HL-60/S4 treated with retinoic acid at 250 ng/mL for 4 days and 3 days (cell line): ENCODE measurements around the gene LILRA5.
"Not testable (repeated sequence)": the region's sequence is repeated elsewhere in the genome, so short reads cannot be mapped to it uniquely, and the experiment has no call there.

Experiments
- in situ Hi-C: fragments of 300-500 bp; cut with MboI; formaldehyde crosslinking; loops from 2 replicates; pipeline ENCODE4 v1.7.0; 2022; ENCODE audit warnings: low sequenced_read_pairs

LILRA5 gene

DNA sequence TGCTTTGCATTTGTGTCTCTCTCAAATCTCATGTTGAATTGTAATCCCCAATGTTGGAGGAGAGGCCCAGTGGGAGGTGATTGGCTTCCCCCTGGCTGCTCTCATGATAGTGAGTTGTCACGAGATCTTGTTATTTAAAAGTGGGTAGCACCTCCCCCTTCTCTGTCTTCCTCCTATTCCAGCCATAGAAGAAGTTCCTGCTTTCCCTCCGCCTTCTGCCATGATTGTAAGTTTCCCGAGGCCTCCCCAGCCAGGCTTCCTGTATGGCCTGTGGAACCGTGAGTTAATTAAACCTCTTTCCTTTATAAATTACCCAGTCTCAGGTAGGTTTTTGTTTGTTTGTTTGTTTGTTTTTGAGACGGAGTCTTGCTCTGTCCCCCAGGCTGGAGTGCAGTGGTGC, 22.2 kb upstream of the LILRA5 start:
- in situ Hi-C loops = no loop called here

- in situ Hi-C loops = no loop called here
Observed at GRCh38 chr19:54333586-54334298, 20.8 kb upstream of the LILRA5 start.

DNA sequence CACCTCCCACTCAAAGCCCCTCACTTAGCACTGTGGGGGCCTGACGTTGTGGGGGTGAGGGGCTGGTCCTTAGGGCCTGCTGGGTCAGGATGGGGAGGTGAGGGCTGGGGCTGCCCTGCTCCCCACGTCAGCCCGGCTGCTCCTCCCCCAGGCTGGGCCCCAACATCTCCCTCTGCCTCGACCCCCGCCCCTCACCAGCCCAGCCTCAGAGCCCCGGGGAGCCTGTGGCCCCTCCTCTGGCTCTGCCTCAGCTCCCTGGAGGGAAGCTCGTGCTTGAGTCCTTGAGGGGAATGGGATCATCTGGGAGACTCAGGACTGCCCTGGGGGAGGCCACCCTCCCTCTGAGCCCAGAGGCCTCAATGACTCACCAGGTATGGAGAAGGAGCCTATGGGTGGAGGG, 19.2 kb upstream of the LILRA5 start:
- in situ Hi-C loops = no loop called here

DNA sequence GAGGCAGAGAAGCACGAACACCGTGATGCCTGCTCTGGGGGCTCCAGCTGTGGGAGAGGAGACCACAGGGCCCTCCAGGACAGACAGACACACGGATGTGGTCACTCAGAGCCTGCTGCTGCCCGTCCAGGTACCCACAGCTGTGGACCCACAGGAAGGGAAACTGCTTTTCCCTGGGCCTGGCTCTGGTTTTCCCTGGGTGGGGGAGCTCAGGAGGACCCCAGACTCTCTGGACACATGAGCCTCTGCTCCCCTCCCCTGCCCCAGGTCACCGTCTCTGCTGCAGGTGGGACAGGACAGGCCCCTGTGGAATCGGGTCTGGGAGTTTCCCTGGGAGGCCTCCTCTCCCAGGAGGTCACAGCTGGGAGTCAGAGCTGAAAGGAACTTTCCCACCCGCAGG, 18.7 kb upstream of the LILRA5 start:
- in situ Hi-C loops = no loop called here

DNA sequence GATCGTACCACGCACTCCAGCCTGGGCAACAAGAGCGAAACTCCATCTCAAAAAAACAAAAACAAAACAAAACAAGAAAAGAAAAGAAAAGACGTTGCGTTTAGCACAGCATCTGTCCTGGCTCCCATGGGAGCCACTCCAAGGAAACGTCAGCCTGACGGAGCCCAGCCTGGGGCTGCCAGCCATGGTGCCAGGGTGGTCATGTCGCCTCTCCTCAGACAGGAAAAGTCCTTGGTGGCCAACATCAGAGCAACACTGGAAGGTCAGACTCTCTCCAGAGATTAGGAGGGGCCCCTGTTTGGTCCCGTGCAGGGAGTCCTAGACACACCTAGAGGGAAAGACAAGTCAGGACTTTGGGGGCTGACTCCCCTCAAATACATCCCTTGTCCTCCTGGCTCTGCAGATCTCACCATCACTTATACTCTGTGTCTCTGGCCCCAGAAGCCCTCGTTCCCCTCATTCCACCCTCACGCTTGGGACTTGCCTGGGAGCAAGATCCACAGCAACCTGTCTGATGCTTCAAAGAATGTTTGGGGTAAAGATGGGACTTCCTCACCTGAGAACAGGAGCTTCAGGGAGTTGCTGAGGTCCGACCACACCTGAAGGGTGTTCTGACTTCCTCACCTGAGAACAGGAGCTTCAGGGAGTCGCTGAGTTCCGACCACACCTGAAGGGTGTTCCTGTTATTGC, 16.7 kb upstream of the LILRA5 start:
- in situ Hi-C loops = no loop called here

- in situ Hi-C loops = not testable (repeated sequence)
Observed at GRCh38 chr19:54328781-54329180, 15.8 kb upstream of the LILRA5 start.

DNA sequence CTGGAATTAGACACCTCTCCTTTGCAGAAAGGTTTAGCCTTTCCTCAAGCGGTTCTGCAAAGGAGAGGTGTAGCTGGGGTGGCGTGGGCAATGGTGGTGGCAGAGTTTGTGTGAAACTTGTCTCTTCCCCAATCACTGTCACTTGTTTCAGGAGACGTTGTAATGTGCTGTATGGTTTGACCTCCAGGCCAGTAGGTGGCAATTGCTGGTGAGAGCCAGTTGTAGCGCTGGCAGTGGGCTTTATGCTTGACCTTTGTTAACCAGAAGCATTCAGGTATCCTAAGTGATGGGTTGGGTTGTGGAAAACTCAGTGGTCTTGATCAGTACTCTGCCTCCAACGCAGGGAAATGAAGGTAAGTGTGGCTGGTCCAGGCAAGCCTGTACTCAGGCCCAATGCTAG, 12.7 kb upstream of the LILRA5 start:
- in situ Hi-C loops = no loop called here

- in situ Hi-C loops = no loop called here
Observed at GRCh38 chr19:54325194-54325621, 12.2 kb upstream of the LILRA5 start.

DNA sequence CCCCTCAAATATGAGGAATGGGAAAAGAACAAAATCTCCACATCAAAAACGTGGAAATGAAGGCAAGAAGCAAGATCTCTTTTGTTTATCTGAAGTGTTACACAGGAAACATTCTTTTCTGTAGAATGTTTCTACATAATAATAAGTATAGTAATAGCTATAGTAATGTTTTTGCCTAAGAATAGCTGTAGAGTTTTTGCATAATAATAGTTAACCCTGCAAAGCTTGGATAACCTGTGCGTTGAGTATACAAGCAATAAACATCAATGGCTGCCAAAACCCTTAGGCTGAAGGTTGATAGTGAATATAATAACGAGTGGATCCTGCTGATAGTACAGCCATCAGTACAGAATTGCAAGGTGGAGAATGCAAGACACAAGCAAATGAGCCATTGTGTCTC, 11.1 kb upstream of the LILRA5 start:
- in situ Hi-C loops = no loop called here

GRCh38 chr19:54322934-54323333, 10.0 kb upstream of the LILRA5 start:
- in situ Hi-C loops = not testable (repeated sequence)

DNA sequence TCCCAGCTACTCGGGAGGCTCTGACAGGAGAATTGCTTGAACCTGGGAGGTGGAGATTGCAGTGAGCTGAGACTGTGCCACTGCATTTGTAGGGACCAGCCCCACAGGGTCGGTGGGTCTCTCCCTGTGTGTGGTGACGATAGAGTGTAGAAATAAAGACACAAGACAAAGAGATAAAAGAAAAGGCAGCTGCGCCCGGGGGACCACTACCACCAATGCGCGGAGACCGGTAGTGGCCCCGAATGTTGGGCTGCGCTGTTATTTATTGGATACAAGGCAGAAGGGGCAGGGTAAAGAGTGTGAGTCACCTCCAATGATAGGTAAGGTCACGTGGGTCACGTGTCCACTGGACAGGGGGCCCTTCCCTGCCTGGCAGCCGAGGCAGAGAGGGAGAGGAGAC, 9.3 kb upstream of the LILRA5 start:
- in situ Hi-C loops = not testable (repeated sequence)

DNA sequence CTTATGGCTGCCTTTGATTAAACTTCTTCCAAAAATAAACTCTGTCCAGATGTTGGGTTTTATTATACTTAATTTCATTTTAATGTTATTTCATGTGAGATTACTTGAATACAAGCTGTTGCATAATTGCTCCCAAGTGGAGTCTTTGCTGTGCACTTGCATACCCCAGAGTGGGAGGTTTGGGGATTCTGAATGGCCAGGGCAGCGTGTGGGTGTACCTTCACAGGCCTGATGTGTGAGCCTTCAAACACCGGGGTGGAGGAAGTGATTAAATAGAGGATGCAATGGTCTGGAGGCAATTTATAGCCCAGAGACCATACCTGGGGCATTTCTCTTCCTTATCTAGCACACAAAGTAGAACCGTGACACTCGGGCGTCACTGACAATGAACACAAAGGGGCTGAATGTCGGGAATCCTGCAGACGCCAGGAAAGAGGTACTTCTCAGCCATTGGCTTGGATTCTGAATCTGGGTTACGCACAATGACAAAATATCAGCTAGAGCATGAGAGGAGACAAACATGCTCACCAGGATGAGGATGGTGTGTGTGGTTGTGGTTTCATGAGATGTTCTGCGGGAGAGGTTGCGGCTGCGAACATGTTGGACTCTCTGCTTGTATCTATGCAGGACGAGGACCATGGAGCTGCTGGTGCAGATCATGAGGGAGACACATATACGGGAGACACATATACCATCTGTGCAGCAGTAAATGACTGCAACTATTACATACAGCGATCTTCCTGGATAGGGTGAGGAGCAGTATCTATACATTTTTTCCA, 7.1 kb upstream of the LILRA5 start:
- in situ Hi-C loops = no loop called here

DNA sequence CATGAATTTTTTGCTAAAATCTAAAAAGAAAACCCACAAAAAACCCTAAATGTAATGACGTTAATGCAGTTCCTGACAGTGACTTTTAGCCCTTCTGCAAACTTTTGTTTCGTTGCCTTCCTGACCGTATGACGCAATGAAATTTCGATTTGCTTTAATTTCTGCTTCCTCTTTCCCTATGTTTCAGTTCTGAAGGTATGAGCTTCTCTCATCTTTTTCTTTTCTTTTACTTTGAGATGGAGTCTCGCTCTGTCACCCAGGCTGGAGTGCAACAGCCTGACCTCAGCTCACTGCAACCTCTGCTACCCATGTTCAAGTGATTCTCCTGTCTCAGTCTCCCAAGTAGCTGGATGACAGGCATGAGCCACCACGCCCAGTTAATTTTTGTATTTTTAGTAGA, 6.1 kb upstream of the LILRA5 start:
- in situ Hi-C loops = no loop called here

DNA sequence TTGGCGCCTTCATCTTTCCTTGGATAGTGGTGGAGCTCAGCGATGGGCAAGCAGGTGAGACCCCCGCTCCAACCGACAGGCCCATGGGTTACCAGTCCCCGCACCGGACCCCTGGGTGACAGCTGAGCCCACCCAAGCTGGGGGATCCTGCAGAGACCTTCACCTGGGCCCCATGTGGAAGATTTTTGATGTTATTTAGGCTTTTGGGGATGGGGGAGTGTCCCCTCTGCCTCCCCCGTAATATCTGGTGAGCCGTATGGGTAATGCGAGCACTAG, 4.9 kb upstream of the LILRA5 start:
- in situ Hi-C loops = no loop called here

- in situ Hi-C loops = no loop called here
Observed at GRCh38 chr19:54317108-54317964, 4.4 kb upstream of the LILRA5 start.

DNA sequence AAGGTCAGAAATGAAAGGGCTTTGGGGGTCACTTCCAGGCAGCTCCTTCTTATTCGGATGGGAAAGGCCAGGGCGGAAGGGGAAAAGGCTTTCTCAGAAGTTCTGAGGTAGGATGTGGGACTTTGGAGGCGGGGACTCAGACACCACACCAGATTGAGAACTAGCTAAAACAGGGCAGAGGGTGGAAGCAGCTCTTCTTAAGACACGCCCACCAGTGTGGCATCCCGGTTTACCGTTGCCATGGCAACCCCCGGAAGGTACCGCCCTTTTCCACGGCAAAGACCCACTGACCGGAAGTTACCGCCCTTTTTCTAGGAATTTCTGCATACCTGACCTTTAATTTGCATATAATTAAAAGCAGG, 3.8 kb upstream of the LILRA5 start:
- in situ Hi-C loops = no loop called here

DNA sequence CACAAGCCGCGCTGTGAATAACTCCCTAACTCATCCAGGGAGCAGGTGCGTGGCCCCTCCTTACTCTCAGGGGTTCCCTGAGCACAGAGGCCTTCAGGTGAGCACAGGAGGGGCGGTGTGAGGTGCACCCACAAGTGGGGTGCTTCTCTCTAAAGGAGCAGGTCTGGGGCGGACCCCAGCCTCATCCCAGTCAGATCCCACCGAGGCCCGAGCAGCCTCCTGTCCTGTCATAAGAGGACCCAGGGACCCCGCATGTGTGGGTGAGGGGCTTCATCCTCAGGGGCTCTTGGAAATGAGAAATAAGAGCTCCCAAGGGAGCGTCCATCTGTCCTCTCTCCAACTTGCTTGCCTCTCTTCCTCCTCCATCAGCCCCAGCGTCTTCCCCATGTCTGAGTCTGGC, 3.0 kb upstream of the LILRA5 start:
- in situ Hi-C loops = no loop called here

DNA sequence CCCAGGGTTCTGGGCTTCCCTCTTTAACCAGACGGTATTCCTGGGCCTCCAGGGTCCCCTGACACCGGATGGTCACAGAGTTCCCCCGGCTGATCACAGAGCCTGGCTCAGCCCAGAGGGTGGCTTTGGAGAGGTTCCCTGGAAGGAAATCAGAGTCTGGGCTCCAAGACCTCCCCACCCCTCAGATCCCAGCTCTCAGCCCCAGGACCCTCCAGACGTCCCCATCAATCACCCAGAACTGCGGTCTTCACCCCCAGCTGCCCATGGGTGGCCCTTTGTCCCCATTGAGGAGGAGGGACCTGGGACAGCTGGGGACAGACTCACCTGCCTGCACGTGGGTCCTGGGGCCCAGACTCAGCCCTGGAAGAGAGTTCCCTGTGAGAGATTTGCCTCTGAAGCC, 955 bp downstream of the LILRA5 start:
- in situ Hi-C loops = no loop called here

DNA sequence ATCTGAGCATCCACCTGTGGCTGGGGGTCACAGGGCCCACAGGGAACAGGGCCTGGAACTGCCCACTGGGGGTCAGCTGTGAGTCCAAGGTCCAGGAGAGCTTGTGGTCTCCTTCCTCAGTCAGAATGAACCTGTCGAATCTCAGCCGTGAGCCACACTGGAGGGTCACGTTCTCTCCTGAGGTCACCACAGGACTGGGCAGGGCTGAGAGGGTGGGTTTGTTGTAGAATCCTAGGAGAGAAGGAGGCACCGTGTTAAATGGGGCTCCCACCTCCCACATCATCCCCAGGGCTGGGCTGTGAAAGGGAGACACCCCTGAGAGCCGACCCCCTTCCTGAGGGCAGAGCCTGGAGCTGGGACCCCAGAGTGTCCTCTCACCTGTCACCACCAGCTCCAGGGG, 1.5 kb downstream of the LILRA5 start:
- in situ Hi-C loops = no loop called here

- in situ Hi-C loops = no loop called here
Observed at GRCh38 chr19:54310543-54310942, 2.4 kb downstream of the LILRA5 start.

GRCh38 chr19:54309811-54310210, 3.2 kb downstream of the LILRA5 start:
- in situ Hi-C loops = no loop called here
